A549 (cell line): ENCODE measurements around the gene KLRC2. TPM values are rescaled to one million over a fixed set of nuclear protein-coding genes. Genes with fewer than 3 reads are reported as not detected.
"Not testable (repeated sequence)": the region's sequence is repeated elsewhere in the genome, so short reads cannot be mapped to it uniquely, and the experiment has no call there.

ENCODE experiments used
- ATAC-seq, 2 experiments: fragments of 200-7000 bp in 1 of 2; fragments of >200 bp in 1 of 2; cut with Nextera tagmentation in 1 of 2; cut with Tn5 transposase in 1 of 2; 3 replicates each; pipeline versions ENCODE4 v1.8.0 to v1.9.1; 2018 to 2020; ENCODE audit warnings: mild to moderate bottlenecking in 1 of 2, moderate library complexity in 1 of 2
- CTCF ChIA-PET: fragments of 300-600 bp; sonication (Branson Sonifier 250); formaldehyde crosslinking; extraction: SDS; loops from one replicate; lab custom pipeline; 2021; ENCODE audit warnings: antibody characterized with exemption, inconsistent platforms; lab: Yijun Ruan, JAX
- POLR2A ChIA-PET: fragments of 350-600 bp; formaldehyde crosslinking; extraction: SDS; loops from one replicate; lab custom pipeline; 2021; ENCODE audit warnings: antibody characterized with exemption, inconsistent platforms; lab: Yijun Ruan, JAX
- DNase-seq, 2 experiments: peaks; one replicate each; pipeline versions ENCODE4 v3.0.0 to v3.0.0-alpha.2; 2011 to 2016; ENCODE audit warnings: low read depth in 1 of 2, low spot score in 1 of 2
- FAIRE-seq: peaks from 2 replicates; lab custom pipeline; 2011; peaks lifted over from hg19 to GRCh38; lab: Jason Lieb, UNC
- H3K27ac ChIP-seq, 2 experiments: fragments of >200 bp; sonication (Bioruptor Twin); formaldehyde crosslinking; 3 replicates each; pipeline ENCODE4 v1.5.1; 2016 to 2017
- H3K4me1 ChIP-seq: fragments of >200 bp; sonication (Bioruptor Twin); formaldehyde crosslinking; 3 replicates; pipeline ENCODE4 v1.6.1; 2016
- H3K4me2 ChIP-seq: fragments of >200 bp; sonication (Bioruptor Twin); formaldehyde crosslinking; 3 replicates; pipeline ENCODE4 v1.6.1; 2016
- H3K4me3 ChIP-seq: fragments of >200 bp; sonication (Bioruptor Twin); formaldehyde crosslinking; 3 replicates; pipeline ENCODE4 v1.5.1; 2016
- H3K9me3 ChIP-seq: fragments of >200 bp; sonication (Bioruptor Twin); formaldehyde crosslinking; 3 replicates; pipeline ENCODE4 v1.6.1; 2016
- BCL3 ChIP-seq: fragments of >200 bp; sonication (Bioruptor Twin); formaldehyde crosslinking; IDR thresholded peaks from 3 replicates; pipeline ENCODE4 v1.6.1; 2016
- CBX2 ChIP-seq: fragments of 200-600 bp; sonication (generic); IDR thresholded peaks from 2 replicates; pipeline ENCODE4 v1.6.1; 2016; ENCODE audit warnings: low read depth, mild to moderate bottlenecking, borderline replicate concordance
- CEBPB ChIP-seq, 2 experiments: fragments of >200 bp in 1 of 2; sonication (Bioruptor Twin) in 1 of 2; formaldehyde crosslinking in 1 of 2; IDR thresholded peaks; 2 replicates each; pipeline ENCODE4 v1.6.1; 2012 to 2016
- CHD4 ChIP-seq: fragments of 200-600 bp; sonication (generic); IDR thresholded peaks from 2 replicates; pipeline ENCODE4 v1.6.1; 2016; ENCODE audit warnings: antibody characterized with exemption, mild to moderate bottlenecking, borderline replicate concordance
- CTCF ChIP-seq: fragments of >200 bp; sonication (Bioruptor Twin); formaldehyde crosslinking; IDR thresholded peaks from 3 replicates; pipeline ENCODE4 v1.5.1; 2016
- EP300 ChIP-seq, 2 experiments: fragments of >200 bp; sonication (Bioruptor Twin); formaldehyde crosslinking; IDR thresholded peaks; 2 replicates in 1 of 2; 3 replicates in 1 of 2; pipeline ENCODE4 v1.6.1; 2016 to 2017
- ESRRA ChIP-seq: fragments of 150-350 bp; IDR thresholded peaks from 2 replicates; pipeline ENCODE4 v1.6.1; 2014; ENCODE audit warnings: mild to moderate bottlenecking, low read length, borderline replicate concordance
- FOXS1 ChIP-seq: fragments of 250-450 bp; sonication (Bioruptor Pico); IDR thresholded peaks from 2 replicates; pipeline ENCODE4 v1.5.0; 2020; ENCODE audit warnings: mild to moderate bottlenecking, moderate library complexity
- GATA3 ChIP-seq: IDR thresholded peaks from 2 replicates; pipeline ENCODE4 v1.6.1; 2012; ENCODE audit warnings: borderline replicate concordance
- KDM1A ChIP-seq: fragments of 200-600 bp; sonication (generic); IDR thresholded peaks from 2 replicates; pipeline ENCODE4 v1.6.1; 2016; ENCODE audit warnings: low read depth, mild to moderate bottlenecking
- MYC ChIP-seq: IDR thresholded peaks from 2 replicates; pipeline ENCODE4 v1.6.1; 2012; ENCODE audit warnings: mild to moderate bottlenecking, inconsistent platforms, low read length, improper control_type of control experiment, borderline replicate concordance
- RNF2 ChIP-seq: fragments of 200-600 bp; sonication (generic); IDR thresholded peaks from 2 replicates; pipeline ENCODE4 v1.6.1; 2016; ENCODE audit warnings: low read depth, mild to moderate bottlenecking, antibody characterized with exemption, moderate library complexity, borderline replicate concordance
- SMC3 ChIP-seq: fragments of >200 bp; sonication (Bioruptor Twin); formaldehyde crosslinking; IDR thresholded peaks from 3 replicates; pipeline ENCODE4 v1.6.1; 2018; ENCODE audit warnings: inconsistent platforms
- WGBS: methylation state at CpG from one replicate; pipeline ENCODE4 v1.1.6; 2017; ENCODE audit errors: missing lambda C conversion rate; 5-methylcytosine and 5-hydroxymethylcytosine counted together
- polyA plus RNA-seq, 4 experiments: library from polyadenylated mRNA; depleted of rRNA in 3 of 4; stranded (reverse); fragments of >200 nt; fragmentation: RNase III in 1 of 4; extraction: RNeasy Plus Mini Kit Qiagen cat#74134 plus additional on column Dnase treatment in 1 of 4; gene quantifications; 2 replicates in 3 of 4; 3 replicates in 1 of 4; pipeline ENCODE4 v1.2.3, GENCODE V29; 2011 to 2017

The KLRC2 gene
- polyA plus RNA-seq, 2 of the 4 experiments (the other 2 are of a cell fraction), result 0.25 to 0.52 TPM

DNA sequence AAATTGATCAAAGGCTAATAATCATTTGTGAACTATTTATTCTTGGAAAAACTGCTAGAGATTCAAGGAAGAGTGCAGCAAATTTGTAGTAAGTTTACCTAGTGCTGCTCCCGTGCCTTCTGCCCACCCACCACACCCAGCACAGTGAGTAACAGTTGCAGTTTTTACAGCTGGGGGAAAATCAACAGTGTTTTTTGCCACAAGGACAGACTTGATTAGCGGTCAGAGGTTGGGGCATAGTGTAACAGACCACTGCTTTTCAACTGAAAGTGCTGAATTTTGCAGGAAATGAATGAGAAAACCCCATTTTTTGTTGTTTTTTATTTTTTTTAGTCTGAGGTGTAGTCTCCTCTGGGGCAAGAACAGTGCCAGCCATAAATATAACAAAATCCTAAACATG lies 38.5 kb downstream of the KLRC2 start:
- TF ChIP-seq EP300 (IDR thresholded peaks at IDR 0.05) (no peak), ESRRA (no peak), CBX2 (no peak), CTCF (no peak), FOXS1 (CRISPR knock-in tag) (no peak), KDM1A (no peak), CHD4 (no peak), MYC (no peak)
- POLR2A ChIA-PET, result no interaction called here
- no peak for ATAC-seq
- H3K4me3 ChIP-seq, result no peak overlapping the region
- DNase-seq, result no peak
- peaks cover 22% of the 10 kb centered on the region for H3K4me1 ChIP-seq
- H3K9me3 ChIP-seq, result no peaks in the 10 kb centered on the region
- 68% methylated on average over 2 of the region's 2 CpGs for WGBS
- no peak for FAIRE-seq
- CTCF ChIA-PET, result interaction anchor here (0.6 kb wide), 1 partner anchor 255 kb away, joined by 4 read pairs; no protein-coding TSS in a partner anchor
- peak overlapping the region; percentile 7; the same call in 1 of the 3 replicates for H3K4me2 ChIP-seq
- 0 out of 6 replicates have a peak overlapping the region, but pooled peaks of 1 of the 2 experiments have one; percentile 0 for H3K27ac ChIP-seq

DNA sequence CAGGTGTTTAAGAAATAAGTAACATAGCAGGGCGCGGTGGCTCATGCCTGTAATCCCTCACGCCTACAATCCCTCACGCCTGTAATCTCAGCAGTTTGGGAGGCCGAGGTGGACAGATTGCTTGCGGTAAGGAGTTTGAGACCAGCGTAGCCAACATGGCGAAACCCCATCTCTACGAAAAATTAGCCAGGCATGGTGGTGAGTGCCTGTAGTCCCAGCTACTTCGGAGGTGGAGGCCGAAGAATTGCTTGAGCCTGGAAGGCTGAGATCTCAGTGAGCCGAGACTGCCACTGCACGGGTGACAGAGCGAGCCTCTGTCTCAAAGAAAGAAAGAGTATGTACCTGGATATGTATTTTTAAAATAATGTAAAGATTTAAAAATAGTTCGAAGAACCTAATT lies 39.6 kb downstream of the KLRC2 start:
- ATAC-seq (peak in 1 of 2 experiments; percentile 67; a peak in 3 of 6 replicates), FAIRE-seq (peak; percentile 7), DNase-seq (peak in 1 of 2 experiments; percentile 7)
- 21% methylated on average over 14 of the region's 15 CpGs for WGBS
- CTCF ChIA-PET, result interaction anchor here (0.8 kb wide), 1 partner anchor 11 kb away, joined by 3 read pairs; no protein-coding TSS in a partner anchor
- H3K4me2 ChIP-seq, result peak overlapping the region; percentile 61
- peak overlapping the region; percentile 36 for H3K4me3 ChIP-seq
- H3K27ac ChIP-seq, result peak overlapping the region; percentile 71 to 73
- POLR2A ChIA-PET, H3K9me3 ChIP-seq: not testable (repeated sequence)
- H3K4me1 ChIP-seq, result peaks cover 27% of the 10 kb centered on the region

DNA sequence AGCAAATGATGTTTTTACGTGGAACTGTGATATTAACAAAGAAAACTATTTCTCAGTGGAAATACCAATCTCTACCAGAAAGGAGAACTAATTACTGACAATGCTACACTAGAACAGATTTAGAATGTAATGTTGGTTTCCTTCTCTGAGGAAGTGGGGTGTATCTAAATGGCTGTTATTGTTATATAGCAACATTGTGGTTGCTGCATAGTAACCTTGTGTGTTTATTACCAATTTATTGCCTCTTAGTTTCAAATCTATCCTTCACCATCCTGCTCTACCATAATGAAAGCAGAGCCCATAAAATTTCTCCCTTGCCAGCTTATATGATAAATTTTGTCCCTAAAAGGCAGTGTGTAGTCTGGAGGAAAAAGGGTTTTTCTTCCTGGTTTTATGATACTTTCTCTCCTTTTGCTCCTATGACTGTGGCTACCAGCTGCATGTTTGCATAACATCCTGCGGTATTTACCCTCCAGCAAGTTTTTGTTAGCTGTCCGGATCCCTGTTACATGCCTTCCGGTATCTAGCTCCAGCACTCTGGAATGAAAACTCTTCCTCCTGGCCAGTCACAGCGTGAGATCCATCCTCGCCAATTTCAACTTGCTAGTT lies 40.3 kb downstream of the KLRC2 start:
- POLR2A ChIA-PET, result no interaction called here
- ATAC-seq (peak; percentile 96 to 97), DNase-seq (peak; percentile 38 to 91), FAIRE-seq (peak; percentile 78)
- Histone ChIP-seq H3K9me3 (no peaks in the 10 kb centered on the region), H3K4me2 (peak overlapping the region; percentile 61), H3K4me1 (peaks cover 27% of the 10 kb centered on the region), H3K27ac (peak overlapping the region; percentile 71 to 73), H3K4me3 (peak overlapping the region; percentile 36)
- 0 out of 3 replicates have a peak, but pooled peaks have one; percentile 15 for TF ChIP-seq SMC3
- TF ChIP-seq BCL3, result 0 out of 3 replicates have a peak, but pooled peaks have one; percentile 21
- TF ChIP-seq CEBPB (IDR thresholded peaks at IDR 0.05), result peak; percentile 59 to 83; a peak in 3 of 4 replicates
- no peak for TF ChIP-seq RNF2
- peak; percentile 59 for TF ChIP-seq GATA3
- WGBS, result 16% methylated on average over 6 of the region's 6 CpGs
- CTCF ChIA-PET, result interaction anchor here (0.8 kb wide), 1 partner anchor 10 kb away, joined by 3 read pairs; no protein-coding TSS in a partner anchor

GRCh38 chr12:10394531-10395152 lies 41.2 kb downstream of the KLRC2 start:
- POLR2A ChIA-PET, H3K4me2 ChIP-seq, H3K9me3 ChIP-seq, FAIRE-seq, H3K4me3 ChIP-seq, DNase-seq, ATAC-seq: not testable (repeated sequence)
- Histone ChIP-seq H3K27ac (peak overlapping the region; percentile 71 to 73; a peak in 5 of 6 replicates), H3K4me1 (peaks cover 27% of the 10 kb centered on the region)
- 89% methylated on average over 11 of the region's 11 CpGs for WGBS
- CTCF ChIA-PET, result interaction anchor here (0.9 kb wide), 1 partner anchor 18 kb away, joined by 3 read pairs; no protein-coding TSS in a partner anchor
